Measurements from ENCODE around the gene LRRC75A.

The LRRC75A gene

GRCh38 chr17:16466407-16466806 lies 25.6 kb downstream of the LRRC75A start:
- TF ChIP-seq FOXP2 (optimal IDR thresholded peaks at IDR 0.05; ENCODE audit: borderline replicate concordance, extremely low read depth, extremely low read length, insufficient read depth) (no peak), POLR2AphosphoS5 (IDR thresholded peaks at IDR 0.05; ENCODE audit: low read depth, low read length) (no peak)

- no peak for TF ChIP-seq POLR2AphosphoS5 (IDR thresholded peaks at IDR 0.05; ENCODE audit: low read depth, low read length)
- no peak for TF ChIP-seq REST (IDR thresholded peaks at IDR 0.05; ENCODE audit: insufficient read depth in 1 of 2, low read depth in 2 of 2, low read length in 2 of 2)
- no peak for TF ChIP-seq TAF1 (IDR thresholded peaks at IDR 0.05; ENCODE audit: borderline replicate concordance, insufficient read depth, low read length)
- TF ChIP-seq SIN3A (IDR thresholded peaks at IDR 0.05; ENCODE audit: borderline replicate concordance, insufficient read depth, low read length): no peak
These were observed 26.1 kb downstream of the LRRC75A start for GRCh38 chr17:16465861-16466338.

- TF ChIP-seq FOXP2 (optimal IDR thresholded peaks at IDR 0.05; ENCODE audit: borderline replicate concordance, extremely low read depth, extremely low read length, insufficient read depth) (no peak), REST (IDR thresholded peaks at IDR 0.05; ENCODE audit: insufficient read depth in 1 of 2, low read depth in 2 of 2, low read length in 2 of 2) (no peak), POLR2AphosphoS5 (IDR thresholded peaks at IDR 0.05; ENCODE audit: low read depth, low read length) (no peak), SIN3A (IDR thresholded peaks at IDR 0.05; ENCODE audit: borderline replicate concordance, insufficient read depth, low read length) (no peak), TAF1 (IDR thresholded peaks at IDR 0.05; ENCODE audit: borderline replicate concordance, insufficient read depth, low read length) (no peak)
These were observed 27.0 kb downstream of the LRRC75A start for GRCh38 chr17:16465052-16465312.

GRCh38 chr17:16464303-16465051 lies 27.5 kb downstream of the LRRC75A start:
- TF ChIP-seq FOXP2 (optimal IDR thresholded peaks at IDR 0.05; ENCODE audit: borderline replicate concordance, extremely low read depth, extremely low read length, insufficient read depth) (no peak), TAF1 (IDR thresholded peaks at IDR 0.05; ENCODE audit: borderline replicate concordance, insufficient read depth, low read length) (no peak), SIN3A (IDR thresholded peaks at IDR 0.05; ENCODE audit: borderline replicate concordance, insufficient read depth, low read length) (no peak), REST (IDR thresholded peaks at IDR 0.05; ENCODE audit: insufficient read depth in 1 of 2, low read depth in 2 of 2, low read length in 2 of 2) (no peak), POLR2AphosphoS5 (IDR thresholded peaks at IDR 0.05; ENCODE audit: low read depth, low read length) (no peak)

- TF ChIP-seq REST (IDR thresholded peaks at IDR 0.05; ENCODE audit: insufficient read depth in 1 of 2, low read depth in 2 of 2, low read length in 2 of 2): no peak
- TF ChIP-seq TAF1 (IDR thresholded peaks at IDR 0.05; ENCODE audit: borderline replicate concordance, insufficient read depth, low read length): no peak
- no peak for TF ChIP-seq POLR2AphosphoS5 (IDR thresholded peaks at IDR 0.05; ENCODE audit: low read depth, low read length)
- TF ChIP-seq SIN3A (IDR thresholded peaks at IDR 0.05; ENCODE audit: borderline replicate concordance, insufficient read depth, low read length): no peak
- no peak for TF ChIP-seq FOXP2 (optimal IDR thresholded peaks at IDR 0.05; ENCODE audit: borderline replicate concordance, extremely low read depth, extremely low read length, insufficient read depth)
These were observed 28.4 kb downstream of the LRRC75A start for GRCh38 chr17:16463358-16464302.
